CD4-positive, alpha-beta T cell treated with Interleukin-4 for 4 hours (primary cell): ENCODE results near the gene UNC13D.
"Not testable (repeated sequence)": the region's sequence is repeated elsewhere in the genome, so short reads cannot be mapped to it uniquely, and the experiment has no call there.

Experiments used
- DNase-seq: peaks from one replicate; pipeline ENCODE4 v3.0.0-alpha.2; 2020

Gene UNC13D

DNA sequence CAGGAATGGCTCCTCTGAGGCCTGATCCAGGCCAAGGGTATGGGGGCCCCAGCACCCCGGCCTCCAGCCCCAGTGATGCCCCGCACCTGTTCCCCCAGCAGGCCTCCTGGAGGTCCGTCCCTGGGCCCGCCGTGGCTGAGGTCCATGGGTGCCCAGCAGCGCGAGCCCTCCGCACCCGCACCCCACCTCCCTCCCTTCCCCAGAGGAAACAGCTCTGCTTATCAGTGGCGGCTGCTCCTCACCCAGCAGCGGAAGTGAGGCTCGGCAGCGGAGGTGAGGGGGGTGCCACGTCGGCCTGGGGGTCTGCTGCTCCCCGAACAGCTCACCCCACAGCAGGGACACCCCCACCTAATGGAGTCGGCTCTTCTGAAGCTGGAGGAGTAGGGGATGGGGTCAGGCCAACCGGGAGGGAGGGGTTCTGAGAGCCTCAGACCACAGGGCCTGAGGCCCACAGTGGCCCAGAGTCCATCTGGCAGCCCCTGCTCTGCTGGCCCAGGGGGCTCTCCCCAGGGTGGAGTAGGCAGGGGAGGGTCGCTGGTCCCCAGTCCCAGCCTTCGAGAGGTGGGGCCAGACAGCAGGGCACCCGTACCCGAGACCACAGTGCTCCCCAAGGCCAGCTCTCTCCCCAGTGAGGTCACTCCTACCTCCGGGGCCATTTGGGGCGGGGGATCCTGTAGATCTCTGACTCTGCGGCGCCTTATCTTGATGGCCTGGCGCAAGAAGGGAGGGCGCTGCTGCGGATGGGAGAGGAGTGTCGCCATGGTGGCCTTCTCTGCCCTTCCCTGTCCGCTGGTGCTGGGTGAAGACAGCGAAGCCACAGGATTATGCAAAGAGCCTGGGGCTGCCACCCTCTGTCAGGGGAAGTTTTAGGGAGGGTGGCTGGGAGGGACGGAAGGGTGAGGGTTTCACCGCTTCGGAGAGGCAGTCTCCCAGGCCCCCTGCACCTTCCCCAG, at the start of gene UNC13D:
Gene UNC13D, minus strand, starts transcription at position 828 of the 953 bp plus-strand sequence. Its CDS starts 67 bp downstream, at position 761.
- DNase-seq, result peak; percentile 68

DNA sequence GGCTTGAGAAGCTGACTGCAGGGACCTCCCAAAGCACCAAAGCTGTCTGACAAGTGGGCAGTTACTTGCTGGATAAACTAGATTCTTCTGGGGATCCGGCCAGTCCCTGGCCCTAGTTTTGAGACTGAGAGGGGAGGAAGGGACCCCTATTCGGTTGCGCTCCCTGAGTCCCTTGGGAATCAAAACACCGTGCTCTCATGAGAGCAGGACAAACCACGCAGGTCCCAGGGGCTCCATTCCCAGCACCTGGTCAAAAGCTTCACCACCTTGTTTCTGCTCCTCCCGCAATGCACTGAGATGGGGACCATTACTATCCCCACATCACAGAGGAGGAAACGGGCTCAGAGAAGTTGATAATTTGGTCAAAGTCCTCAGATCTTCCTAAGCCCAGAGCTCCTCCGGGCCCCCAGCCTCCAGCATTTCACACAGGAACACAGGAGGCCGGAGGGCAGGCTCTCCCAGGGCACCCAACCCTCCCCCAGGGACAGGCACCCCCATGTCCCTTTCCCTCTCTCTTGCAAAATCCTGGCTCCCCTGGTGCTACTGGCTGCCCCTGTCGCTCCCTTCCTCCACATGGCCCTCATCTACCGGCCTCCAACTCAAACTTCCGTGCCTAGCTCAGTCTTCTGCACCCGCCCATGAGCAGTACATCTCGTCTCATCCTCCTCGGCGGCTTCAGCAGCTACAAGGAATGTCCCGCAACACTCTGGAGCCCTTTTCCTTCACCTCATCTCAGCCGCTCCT, 49.3 kb upstream of the UNC13D start:
- DNase-seq, result no peak

DNA sequence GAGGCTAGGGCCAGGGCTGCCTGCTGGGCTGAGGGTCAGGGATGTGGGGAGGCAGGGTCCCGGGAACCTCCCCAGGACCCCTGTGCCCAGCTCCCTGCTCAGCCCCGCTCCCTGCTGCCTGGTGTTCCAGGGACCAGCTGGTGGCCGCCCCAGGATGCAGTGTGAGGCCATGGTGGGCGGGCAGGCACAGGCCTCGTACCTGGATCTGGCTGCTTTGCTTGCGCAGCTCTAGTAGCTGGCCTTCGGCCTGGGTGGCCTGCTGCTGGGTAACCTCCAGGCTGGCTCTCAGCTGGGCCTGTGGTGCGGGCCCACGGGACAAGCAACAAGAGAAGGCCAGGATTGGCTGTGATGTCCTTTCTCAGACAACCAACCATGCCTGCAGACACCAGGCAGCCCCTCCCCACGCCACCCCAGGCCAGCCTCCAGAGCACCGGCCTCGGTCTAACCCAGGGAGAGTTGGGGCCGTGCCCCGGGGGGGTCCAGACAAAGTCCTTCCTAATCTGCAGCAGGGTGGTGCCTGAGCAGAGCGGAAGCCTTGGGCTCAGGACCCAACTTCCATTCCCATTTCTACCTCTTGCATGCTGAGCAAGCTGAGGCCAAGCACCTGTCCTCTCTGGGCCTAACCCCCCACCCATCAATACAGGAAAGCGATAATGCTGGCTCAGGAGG, 48.5 kb upstream of the UNC13D start:
- no peak for DNase-seq

DNA sequence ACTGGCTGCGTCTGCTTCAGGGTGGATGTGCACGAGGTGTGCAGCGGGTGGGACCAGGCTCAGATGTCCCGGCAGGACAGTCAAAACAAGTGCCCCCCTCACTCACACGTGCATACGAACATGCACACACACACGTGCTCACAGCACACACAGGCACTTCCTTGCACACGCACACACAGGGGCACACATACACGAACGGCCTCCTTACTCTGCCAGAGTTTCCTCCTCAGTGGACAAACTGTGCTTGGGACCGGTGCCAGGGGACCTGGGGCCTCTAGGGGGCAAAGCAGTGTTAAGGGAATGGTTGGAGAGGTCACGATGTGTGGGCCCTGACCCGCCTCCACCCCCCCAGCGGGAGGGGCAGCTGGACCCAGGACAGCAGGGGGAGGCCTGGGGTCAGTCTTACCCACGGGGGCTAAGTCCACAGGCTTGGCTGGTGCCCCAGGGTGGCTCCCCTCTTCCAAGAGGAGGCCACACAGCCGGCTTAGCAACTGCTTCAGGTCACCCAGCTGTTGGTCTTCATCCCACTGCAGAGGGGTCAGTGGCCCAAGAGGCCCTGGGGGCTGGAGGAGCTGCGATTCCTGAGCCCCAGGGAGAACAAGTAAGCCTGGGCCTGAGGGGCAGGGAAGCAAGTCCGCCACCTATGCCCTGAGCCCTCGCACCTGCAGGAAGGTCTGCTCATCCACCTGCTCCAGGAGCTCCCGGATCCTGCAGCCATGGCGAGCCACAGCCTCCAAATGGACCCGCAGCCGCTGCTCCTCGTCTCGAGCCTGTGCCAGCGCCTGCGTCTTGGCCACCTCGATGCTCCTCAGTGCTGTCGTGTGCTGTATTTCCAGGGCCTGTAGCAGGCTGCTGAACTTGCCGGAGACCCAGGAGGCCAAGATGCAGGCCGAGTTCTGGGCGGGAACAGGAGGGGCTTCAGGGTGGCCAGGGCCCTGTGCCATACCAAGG, 47.7 kb upstream of the UNC13D start:
- DNase-seq, result no peak

DNA sequence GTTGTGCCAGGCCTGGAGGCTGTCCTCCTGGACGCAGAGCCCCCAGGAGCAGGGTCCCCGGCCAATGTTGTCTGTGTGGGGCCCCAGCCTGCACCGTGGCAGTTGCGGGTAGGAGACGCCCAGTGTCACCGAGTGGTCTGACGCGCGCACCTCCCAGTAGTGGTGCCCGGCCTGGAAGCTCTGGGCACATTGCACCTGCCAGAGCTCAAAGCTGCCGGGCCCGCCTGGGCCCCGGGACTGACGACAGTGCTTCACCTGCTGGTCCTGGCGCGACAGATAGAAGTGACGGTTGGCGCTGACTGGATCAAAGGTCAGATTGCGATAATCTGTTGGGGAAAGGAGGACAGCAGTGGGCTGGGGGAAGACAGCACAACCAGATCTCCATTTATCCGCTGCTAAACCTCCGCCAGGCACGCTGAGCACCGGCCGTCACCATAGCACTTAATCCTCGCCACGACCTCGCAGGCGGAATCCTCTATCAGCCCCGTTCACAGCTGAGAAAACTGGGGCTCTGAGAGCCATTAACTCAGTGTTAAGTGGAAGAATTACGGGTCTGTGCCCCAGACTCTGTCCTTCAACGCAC, 46.9 kb upstream of the UNC13D start:
- no peak for DNase-seq

DNA sequence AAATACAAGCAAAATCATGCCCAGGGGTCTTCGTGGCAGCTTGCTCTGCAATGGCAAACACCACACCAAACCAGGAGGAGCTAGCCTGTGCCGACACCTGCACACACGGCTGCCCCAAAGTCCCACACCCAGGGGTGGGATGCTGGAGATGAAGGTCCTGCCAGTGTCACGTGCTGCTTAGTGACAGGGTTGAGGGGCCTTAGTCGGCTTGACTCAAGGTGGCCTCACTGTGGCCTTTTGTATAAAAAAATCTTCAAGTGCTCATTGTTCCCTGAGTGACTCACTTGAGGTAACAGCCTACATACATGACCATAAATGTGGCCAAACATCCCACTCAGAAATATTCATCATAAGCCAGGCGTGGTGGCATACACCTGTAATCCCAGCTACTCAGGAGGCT, 45.2 kb upstream of the UNC13D start:
- DNase-seq, result no peak

DNA sequence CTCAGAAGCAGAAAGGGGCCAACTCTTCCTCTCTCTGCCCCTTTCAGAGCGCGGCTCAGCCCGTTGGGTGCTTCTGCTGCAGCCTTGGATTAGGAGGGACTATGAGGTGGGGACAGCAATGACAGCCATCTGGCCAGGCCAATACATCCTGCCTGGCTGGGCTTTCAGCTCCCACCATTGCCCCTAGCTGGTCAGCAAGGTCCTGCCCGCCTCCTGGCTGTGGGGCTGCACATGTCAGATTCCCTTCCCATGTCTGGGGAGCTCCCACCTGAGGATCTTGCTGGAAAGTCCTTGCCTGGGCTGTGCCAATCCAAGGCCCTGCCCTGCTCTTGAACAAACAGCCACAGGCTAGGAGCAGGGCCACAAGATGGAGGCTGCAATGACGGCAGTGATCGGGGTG, 44.3 kb upstream of the UNC13D start:
- DNase-seq, result no peak

DNA sequence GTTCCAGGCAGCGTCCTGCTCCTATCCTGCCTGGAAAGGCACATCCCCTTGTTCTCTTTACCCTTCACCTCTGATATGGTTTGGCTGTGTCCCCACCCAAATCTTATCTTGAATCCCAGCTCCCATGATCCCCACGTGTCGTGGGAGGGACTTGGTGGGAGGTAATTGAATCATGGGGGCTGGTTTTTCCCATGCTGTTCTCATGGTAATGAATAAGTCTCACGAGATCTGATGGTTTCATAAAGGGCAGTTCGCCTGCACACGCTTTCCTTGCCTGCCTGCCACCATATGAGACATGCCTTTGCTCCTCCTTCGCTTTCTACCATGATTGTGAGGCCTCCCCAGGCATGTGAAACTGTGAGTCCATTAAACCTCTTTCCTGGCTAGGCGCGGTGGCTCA, 41.7 kb upstream of the UNC13D start:
- not testable (repeated sequence) for DNase-seq

DNA sequence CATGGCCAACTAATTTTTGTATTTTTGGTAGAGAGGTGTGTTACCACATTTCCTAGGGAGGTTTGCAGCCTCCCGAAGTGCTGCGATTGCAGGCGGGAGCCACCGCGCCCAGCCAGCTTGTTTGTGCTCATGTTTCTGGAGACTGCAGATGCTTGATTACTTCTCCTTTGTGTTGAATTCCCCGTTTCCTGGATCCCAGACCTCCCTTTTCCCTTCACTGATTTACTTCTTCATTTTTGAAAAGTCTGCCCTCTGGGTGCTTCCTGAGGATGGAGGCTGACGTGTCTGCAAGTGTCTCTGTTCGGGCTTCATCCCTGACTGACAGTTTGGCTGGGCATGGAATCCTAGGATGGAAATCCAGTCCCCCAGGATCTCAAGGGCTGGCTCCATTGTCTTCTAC, 41.2 kb upstream of the UNC13D start:
- no peak for DNase-seq

DNA sequence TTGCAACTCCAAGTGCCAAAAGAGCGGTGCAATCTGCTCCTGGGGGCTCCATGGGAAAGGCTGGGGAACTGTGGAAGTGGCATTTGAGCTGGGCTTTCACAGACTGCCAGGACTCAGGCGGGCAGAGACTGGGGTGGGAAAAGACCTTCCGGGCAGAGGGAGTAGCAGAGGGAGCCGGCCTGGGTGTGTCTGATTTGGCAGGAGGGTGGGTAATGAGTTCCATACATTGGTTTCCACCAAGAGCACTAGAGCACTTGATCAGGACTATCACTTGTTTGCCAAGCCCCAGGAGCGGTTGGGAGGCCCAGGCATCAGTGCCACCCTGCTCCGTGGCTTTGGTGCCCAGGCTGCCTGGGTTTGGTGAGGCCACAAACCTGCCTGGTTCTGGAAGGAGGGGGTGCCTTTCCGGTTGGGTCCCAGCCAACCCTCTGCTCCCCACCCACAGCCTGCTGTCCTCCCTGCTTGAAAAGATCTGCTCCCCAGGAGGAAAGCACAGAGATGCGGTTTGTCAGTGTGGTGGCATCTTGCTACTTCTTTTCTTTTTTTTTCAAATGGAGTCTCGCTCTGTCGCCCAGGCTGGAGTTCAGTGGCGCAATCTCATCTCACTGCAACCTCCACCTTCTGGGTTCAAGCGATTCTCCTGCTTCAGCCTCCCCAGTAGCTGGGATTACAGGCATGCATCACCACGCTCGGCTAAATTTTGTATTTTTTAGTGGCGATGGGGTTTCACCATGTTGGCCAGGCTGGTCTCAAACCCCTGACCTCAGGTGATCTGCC, 37.7 kb upstream of the UNC13D start:
- DNase-seq, result no peak

DNA sequence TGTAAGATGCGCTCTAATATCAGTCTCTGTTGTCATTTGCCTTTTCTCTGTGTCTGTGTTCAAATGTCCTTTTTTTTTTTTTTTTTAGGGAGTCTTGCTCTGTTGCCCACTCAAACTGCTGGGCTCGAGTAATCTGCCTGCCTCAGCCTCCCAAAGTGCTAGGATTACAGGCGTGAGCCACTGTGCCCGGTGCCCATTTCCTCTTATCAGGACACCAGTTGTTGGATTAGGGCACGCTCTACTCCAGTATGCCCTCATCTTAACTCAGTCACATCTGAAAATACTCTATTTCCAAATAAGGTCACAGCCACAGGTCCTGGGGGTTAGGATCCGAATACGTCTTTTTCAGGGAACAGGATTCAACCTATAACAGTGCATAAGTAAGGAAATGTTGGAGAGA, 36.1 kb upstream of the UNC13D start:
- no peak for DNase-seq

DNA sequence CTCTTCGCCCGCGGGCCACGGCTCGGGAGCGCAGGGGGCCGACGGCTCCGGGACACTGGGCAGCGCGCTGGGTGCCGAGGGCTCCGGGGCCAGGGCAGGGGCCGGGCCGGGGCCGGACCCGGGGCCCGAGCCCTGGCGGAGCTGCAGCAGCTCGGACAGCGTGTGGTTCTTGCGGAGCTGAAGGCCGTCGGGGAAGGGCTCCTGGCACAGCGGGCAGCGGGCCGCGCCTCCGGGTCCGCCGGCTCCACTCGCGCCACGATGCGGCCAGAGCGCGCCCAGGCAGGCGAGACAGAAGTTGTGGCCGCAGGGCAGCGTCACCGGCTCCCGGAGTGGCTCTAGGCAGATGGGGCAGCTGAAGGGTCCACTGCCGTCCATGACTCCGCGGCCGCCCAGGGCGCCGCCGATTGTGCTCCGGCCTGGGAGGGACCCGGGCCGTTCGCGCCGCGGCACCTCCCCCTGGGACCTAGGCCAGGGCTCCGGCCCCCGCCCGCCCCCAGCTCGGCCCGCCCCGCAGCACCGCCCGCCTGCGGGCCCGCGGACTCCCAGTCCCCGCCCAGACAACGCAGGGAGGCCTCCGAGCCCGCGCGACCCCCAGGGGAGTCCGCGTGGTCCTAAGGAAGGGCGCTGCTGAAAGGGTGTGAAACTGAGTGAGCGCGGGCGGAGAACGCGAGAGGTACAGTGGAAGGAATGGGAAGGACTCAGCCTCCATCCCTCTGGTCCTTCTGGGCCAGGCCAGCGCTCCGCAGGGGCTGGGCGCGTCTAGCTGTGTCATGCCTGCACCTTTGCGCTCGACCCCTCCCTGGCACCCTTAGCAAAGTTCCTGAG, 34.2 kb upstream of the UNC13D start, which contains the start of gene TRIM47:
Gene TRIM47, minus strand, starts transcription at position 408 of the 825 bp plus-strand sequence. Its CDS starts 33 bp downstream, at position 375.
- no peak for DNase-seq

DNA sequence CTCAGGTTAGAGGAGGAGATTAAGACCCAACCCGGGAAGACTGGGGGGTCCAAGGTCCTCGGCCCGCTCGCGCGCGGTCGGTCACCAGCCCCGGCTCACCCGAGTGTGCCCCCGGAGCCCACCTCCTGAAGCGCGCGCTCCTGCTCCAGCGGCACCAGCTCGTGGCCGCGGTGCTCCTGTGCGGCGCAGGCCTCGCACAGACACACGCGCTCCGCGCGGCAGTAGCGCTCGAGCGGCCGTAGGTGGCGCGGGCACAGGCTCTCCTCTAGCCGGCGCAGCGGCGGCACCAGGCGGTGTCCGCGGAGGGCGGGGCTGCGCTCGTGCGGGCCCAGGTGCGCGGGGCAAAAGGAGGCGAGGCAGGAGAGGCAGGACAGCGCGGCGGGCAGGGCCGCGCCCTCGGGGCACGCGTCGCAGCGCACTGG, 33.6 kb upstream of the UNC13D start:
- DNase-seq, result peak; percentile 61

DNA sequence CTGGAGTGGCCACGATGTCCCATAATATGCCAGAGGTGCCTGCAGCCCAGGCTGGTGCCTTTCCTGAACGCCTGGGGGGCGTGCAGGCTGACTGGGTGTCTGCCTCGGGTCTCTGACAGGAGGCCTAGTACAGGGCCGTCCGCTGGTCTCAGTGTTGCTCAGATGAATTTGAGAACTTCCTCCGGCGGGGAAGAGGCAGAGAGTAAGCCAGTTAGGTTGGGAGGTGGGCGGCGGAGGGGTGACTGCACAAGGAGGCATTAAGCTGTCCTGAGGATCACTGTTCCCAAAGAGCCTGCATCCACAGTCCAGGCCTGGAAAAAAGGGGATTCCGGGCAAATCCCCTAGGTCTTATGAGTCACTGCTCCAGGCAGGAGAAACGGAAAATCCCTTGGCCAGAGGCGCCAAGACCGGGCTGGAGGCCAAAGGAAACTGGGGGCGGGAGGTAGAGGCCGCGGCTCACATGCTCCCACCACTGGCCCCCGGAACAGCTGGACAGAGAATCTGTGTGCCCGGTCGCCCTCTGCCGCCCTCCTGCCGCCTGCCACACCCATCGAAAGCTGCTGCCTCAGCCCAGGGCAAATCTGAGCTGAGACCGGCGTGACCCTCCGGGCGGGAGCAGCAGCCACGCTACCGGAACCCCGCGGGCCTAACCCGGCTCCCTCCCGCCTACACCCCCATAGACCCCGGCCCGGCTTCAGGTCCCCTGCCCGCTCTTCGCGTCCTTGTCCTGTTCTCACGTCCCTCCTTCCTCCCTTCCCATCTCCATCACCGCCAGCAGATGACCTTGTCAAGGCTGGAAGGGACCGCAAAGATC, 32.9 kb upstream of the UNC13D start:
- DNase-seq, result no peak

DNA sequence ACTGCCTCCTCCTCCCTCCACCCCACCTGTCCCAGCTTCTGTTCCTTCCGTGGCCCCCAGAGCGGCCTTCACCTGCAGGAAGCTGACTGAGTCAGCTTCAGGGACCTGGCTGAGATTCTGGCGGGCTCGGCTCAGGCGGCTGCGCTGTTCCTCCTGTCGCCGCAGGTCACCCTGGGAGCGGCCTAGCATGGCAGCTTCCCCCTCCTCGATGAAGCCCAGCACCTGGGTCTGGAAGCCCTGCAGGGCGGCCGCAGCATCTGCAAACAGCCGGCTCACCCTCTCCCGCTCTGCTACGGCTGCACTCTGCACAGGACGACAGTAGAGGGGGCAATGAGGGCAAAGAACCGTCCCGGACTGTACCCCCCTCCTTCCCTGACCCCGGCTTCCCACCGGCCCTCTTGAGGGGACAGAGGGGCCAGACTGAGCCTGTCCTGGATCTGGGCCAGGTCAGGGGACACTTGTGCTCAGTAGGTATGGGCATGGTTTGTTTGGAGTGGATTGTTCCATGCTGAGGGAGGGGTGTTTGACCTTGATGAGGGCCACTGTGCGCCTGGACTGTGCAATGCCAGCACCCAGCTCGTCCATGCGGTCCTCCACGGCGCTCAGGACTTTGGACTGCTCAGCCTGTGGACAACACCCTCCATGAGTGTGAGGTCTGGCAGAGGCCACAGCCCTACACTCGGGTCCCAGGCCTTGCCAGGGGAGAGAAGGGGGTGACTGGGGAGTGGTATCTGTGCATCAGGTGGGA, 32.2 kb upstream of the UNC13D start:
- peak; percentile 89 for DNase-seq

DNA sequence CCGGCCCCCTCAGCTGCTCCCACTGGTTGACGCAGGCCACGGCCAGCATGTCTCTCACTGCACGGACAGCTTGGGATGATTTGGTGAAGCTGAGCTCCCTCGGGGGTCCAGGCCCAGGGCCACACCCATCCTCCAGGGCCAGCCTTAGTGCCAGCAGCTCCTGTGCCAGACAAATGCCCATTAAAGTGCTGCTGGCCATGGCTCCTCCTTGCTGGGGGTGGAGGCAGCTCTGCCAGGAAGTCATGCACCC, 31.7 kb upstream of the UNC13D start:
- DNase-seq, result no peak

DNA sequence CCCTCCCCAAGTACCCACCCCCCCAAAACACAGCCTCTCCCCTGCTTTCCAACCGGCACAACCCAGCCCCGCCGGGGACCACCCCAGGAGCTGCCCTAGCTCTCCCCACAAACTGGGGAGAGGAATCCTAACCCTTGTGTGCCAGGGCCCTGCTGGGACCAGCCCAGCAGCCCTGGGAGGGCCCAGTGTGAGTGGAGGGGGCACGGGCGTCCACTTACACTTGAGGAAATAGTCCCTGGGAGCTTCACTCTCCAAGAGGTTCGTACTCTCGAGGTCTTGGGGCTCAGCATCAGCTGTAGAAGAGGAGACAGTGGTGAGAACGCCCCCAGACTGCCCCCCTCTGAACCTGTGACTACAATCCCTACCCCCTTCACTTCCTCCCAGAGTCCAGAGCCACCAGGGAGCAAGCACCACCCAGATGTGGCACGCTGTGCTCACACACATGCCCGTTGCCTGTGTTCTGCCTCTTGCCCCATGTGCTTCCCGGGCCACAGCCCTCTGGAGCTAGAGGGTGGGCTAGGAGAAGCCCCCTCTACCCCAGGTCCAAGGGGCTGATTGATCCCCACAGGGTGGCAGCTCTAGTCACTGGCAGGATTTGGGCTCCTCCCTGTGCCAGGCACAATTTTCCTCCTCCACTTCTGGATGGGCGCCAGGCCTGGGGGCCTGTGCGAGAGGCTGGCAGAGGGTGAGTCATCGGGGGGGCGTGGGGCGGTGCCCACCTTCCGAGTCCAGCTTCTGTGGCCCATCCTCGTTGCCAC, 31.2 kb upstream of the UNC13D start:
- no peak for DNase-seq
